ENCODE data around the gene CARD14. TPM values are rescaled to one million over a fixed set of nuclear protein-coding genes. Genes with fewer than 3 reads are reported as not detected.

Gene CARD14
- total and polyA plus RNA-seq, 2 experiments from 2014 or later, result 0.08 to 0.52 TPM

DNA sequence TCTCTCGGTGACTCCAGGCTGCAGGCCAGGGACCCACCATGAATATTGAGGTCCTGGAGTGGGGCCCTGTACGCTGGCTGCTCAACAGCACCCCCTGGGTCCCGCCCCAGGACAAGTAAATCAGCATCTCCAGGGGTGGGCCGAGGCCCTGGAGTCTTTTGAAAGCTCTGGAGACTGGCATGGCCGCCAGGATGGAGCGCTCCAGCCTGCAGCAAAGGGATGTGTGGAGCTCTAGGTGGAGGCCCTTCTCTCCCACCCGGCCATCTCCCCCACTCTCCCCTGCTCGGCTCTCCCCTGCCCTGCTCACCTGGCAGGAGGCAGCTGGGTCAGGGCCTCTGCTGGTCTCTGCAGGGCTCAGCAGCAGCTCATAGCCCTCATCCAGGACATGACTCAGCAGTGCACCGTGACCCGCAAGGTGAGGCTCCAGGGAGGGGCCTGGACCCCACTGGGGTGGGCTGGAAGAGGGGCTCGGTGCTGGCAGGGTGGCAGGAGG is 33.7 kb downstream of the CARD14 start (continued):
- TF ChIP-seq, protein P1, sequence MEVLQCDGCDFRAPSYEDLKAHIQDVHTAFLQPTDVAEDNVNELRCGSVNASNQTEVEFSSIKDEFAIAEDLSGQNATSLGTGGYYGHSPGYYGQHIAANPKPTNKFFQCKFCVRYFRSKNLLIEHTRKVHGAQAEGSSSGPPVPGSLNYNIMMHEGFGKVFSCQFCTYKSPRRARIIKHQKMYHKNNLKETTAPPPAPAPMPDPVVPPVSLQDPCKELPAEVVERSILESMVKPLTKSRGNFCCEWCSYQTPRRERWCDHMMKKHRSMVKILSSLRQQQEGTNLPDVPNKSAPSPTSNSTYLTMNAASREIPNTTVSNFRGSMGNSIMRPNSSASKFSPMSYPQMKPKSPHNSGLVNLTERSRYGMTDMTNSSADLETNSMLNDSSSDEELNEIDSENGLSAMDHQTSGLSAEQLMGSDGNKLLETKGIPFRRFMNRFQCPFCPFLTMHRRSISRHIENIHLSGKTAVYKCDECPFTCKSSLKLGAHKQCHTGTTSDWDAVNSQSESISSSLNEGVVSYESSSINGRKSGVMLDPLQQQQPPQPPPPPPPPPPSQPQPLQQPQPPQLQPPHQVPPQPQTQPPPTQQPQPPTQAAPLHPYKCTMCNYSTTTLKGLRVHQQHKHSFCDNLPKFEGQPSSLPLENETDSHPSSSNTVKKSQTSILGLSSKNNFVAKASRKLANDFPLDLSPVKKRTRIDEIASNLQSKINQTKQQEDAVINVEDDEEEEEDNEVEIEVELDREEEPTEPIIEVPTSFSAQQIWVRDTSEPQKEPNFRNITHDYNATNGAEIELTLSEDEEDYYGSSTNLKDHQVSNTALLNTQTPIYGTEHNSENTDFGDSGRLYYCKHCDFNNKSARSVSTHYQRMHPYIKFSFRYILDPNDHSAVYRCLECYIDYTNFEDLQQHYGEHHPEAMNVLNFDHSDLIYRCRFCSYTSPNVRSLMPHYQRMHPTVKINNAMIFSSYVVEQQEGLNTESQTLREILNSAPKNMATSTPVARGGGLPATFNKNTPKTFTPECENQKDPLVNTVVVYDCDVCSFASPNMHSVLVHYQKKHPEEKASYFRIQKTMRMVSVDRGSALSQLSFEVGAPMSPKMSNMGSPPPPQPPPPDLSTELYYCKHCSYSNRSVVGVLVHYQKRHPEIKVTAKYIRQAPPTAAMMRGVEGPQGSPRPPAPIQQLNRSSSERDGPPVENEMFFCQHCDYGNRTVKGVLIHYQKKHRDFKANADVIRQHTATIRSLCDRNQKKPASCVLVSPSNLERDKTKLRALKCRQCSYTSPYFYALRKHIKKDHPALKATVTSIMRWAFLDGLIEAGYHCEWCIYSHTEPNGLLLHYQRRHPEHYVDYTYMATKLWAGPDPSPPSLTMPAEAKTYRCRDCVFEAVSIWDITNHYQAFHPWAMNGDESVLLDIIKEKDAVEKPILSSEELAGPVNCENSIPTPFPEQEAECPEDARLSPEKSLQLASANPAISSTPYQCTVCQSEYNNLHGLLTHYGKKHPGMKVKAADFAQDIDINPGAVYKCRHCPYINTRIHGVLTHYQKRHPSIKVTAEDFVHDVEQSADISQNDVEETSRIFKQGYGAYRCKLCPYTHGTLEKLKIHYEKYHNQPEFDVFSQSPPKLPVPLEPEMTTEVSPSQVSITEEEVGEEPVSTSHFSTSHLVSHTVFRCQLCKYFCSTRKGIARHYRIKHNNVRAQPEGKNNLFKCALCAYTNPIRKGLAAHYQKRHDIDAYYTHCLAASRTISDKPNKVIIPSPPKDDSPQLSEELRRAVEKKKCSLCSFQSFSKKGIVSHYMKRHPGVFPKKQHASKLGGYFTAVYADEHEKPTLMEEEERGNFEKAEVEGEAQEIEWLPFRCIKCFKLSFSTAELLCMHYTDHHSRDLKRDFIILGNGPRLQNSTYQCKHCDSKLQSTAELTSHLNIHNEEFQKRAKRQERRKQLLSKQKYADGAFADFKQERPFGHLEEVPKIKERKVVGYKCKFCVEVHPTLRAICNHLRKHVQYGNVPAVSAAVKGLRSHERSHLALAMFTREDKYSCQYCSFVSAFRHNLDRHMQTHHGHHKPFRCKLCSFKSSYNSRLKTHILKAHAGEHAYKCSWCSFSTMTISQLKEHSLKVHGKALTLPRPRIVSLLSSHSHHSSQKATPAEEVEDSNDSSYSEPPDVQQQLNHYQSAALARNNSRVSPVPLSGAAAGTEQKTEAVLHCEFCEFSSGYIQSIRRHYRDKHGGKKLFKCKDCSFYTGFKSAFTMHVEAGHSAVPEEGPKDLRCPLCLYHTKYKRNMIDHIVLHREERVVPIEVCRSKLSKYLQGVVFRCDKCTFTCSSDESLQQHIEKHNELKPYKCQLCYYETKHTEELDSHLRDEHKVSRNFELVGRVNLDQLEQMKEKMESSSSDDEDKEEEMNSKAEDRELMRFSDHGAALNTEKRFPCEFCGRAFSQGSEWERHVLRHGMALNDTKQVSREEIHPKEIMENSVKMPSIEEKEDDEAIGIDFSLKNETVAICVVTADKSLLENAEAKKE (CRISPR knock-in tag; IDR thresholded peaks at IDR 0.05), result no peak
- no peak for TF ChIP-seq EZH2 (IDR thresholded peaks at IDR 0.05; ENCODE audit: low read depth, unreplicated experiment)
- TF ChIP-seq, protein P2, sequence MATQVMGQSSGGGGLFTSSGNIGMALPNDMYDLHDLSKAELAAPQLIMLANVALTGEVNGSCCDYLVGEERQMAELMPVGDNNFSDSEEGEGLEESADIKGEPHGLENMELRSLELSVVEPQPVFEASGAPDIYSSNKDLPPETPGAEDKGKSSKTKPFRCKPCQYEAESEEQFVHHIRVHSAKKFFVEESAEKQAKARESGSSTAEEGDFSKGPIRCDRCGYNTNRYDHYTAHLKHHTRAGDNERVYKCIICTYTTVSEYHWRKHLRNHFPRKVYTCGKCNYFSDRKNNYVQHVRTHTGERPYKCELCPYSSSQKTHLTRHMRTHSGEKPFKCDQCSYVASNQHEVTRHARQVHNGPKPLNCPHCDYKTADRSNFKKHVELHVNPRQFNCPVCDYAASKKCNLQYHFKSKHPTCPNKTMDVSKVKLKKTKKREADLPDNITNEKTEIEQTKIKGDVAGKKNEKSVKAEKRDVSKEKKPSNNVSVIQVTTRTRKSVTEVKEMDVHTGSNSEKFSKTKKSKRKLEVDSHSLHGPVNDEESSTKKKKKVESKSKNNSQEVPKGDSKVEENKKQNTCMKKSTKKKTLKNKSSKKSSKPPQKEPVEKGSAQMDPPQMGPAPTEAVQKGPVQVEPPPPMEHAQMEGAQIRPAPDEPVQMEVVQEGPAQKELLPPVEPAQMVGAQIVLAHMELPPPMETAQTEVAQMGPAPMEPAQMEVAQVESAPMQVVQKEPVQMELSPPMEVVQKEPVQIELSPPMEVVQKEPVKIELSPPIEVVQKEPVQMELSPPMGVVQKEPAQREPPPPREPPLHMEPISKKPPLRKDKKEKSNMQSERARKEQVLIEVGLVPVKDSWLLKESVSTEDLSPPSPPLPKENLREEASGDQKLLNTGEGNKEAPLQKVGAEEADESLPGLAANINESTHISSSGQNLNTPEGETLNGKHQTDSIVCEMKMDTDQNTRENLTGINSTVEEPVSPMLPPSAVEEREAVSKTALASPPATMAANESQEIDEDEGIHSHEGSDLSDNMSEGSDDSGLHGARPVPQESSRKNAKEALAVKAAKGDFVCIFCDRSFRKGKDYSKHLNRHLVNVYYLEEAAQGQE (IDR thresholded peaks at IDR 0.05; ENCODE audit: unreplicated experiment), result no peak
- TF ChIP-seq, protein P3, sequence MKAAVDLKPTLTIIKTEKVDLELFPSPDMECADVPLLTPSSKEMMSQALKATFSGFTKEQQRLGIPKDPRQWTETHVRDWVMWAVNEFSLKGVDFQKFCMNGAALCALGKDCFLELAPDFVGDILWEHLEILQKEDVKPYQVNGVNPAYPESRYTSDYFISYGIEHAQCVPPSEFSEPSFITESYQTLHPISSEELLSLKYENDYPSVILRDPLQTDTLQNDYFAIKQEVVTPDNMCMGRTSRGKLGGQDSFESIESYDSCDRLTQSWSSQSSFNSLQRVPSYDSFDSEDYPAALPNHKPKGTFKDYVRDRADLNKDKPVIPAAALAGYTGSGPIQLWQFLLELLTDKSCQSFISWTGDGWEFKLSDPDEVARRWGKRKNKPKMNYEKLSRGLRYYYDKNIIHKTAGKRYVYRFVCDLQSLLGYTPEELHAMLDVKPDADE (IDR thresholded peaks at IDR 0.05), result no peak
